ENCODE measurements around the gene MRPL38. TPM values are rescaled to one million over a fixed set of nuclear protein-coding genes. Genes with fewer than 3 reads are reported as not detected.
"Not testable (repeated sequence)": the region's sequence is repeated elsewhere in the genome, so short reads cannot be mapped to it uniquely, and the experiment has no call there.

The MRPL38 gene
- total RNA-seq, 1 experiment from 2014 or later: 27.7 TPM

DNA sequence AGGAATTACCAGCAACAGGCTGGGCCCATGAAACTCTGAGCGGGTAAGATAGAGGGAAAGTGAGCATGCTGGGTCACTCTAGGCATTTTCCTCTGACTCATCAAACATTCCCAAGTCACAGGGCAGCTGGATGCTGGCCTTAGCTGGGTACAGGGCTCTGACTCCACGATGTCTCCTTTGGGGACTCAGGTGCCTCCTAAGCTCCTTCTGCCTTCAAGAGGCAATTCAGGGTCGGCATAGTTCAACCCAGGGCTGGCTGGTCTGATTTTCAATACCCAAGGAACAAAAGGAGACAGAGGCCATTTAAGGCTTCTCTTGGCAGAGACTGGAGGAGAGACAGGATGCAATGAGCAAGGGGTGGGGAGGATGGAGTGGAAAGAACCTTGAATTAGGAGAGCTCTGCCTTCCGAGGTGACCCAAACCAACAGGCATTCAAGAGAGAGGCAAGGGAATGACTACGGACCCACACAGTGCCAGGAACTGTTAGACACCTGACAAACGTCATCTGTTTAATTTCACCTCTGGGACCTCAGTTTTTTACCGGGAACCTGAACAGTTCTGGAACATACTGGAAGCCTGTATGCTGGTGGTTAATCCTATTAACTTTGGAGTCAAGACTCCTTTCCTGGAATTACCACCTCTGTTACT lies 50.5 kb downstream of the MRPL38 start:
- peak; percentile 84 for DNase-seq (ENCODE audit: low read depth)

DNA sequence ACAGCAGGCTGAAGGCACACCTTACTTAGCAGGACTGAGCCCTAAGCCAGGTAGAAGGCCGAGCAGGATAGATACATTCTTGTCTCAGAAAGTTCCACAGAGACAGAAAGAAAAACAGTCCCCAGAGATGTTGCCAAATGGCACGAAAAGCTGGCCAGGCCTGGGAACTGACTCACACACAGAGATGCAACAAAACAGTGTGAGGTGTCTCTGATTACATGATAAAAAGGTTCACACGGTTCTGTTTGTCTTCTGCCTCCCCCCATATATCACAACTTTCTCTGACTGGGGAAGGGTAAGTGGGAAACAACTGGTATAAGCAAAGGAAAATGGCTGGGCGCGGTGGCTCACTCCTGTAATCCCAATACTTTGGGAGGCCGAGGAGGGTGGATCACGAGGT lies 51.3 kb downstream of the MRPL38 start:
- DNase-seq (ENCODE audit: low read depth): peak; percentile 85

DNA sequence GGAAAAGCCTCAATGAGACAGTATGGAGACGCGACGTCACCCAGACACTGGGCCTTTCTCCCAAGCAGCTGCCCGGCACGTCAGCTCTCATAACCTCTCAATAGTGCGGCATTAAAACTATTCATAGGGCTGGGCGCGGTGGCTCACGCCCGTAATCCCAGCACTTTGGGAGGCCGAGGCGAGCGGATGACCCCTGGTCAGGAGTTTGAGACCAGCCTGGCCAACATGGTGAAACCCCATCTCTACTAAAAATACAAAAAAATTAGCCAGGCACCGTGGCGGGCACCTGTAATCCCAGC lies 53.0 kb downstream of the MRPL38 start:
- DNase-seq (ENCODE audit: low read depth): not testable (repeated sequence)

DNA sequence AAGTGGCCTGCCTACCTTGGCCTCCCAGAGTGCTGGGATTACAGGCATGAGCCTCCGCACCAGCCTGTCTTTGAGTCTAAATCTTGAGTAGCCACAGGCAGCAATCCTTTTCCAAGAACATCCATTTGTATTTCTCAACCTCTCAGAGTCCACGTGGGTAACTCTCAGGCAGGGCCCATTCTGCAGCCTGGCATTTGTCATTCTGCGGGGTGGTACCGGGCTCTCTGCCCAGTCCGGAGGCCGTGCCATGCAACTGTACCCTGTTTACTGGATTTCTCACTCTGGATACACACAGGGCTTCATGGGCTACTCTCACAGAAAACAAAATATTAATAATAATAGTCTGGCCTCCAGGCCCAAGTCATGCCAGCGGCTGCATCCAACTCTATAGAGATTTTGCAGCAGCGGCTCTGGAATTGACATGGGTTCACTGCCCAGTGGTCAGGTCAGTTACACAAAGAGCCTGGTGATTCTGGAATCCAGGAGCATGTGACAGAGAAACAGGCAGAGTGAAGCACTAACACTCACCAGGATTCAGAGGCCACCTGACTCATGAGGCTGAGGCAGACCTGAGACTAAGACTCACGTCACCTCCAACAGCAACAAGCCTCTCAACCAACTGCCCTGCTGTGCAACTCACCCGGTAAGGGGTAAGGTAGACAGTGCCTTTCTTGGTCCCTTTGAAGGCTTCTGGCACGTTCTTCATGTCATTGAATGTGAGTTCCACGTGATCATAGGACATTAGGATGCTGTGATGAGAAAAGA lies 53.6 kb downstream of the MRPL38 start:
- DNase-seq (ENCODE audit: low read depth): peak; percentile 7

DNA sequence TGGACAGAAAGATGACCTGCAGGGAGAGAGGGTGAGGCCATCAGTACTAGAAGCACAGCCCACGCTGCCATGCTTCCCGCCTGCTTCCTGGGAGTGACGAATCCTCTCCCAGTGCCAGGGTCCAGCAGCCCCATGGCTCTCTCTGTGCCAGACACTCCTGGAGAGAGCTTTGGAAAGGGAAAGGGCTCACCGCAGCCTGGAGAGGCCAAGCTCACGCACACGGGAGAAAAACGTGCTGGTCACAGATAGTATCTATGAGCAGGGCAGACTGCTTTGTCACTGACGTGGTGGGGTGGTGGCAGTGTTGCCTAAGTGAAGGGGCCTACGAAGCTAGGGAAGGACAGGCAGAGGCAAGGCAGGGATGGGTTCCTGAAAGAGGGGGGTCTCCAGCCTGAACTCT lies 55.0 kb downstream of the MRPL38 start:
- no peak for DNase-seq (ENCODE audit: low read depth)

DNA sequence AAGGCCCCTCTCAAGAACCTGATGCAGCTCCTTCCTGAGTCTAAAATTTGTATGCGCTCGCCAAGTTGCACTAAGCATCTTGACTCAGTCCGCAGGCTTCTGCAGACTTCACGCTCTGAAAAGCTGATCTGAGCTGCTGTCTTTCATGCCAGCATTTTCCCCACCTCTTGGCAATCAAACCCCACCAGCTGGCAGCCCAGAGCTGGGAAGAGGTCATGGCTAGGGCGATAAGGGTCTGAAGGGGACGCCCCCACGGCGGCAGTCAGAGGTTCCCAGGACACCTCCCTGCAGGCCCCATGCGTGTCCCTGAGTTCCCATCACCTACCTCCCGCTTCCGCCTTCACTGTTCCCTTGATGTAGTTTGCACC lies 55.4 kb downstream of the MRPL38 start:
- DNase-seq (ENCODE audit: low read depth): no peak

Other genes starting within 250 kb of the MRPL38 start
- 17.7 and 18.2 TPM in 2 replicates for gene RECQL5, start 237.7 kb downstream of the MRPL38 start, total RNA-seq (2014; rRNA removed; shearing (Covaris generic))
- gene SAP30BP, start 237.5 kb downstream of the MRPL38 start, total RNA-seq (2014; rRNA removed; shearing (Covaris generic)): 98.3 and 118 TPM in 2 replicates
- gene ITGB4, start 183.4 kb downstream of the MRPL38 start, total RNA-seq (2014; rRNA removed; shearing (Covaris generic)): 3.6 and 3.9 TPM in 2 replicates
- gene GALK1, start 139.7 kb downstream of the MRPL38 start, total RNA-seq (2014; rRNA removed; shearing (Covaris generic)): 14.3 and 29.9 TPM in 2 replicates
- 36.8 and 40.6 TPM in 2 replicates for gene UNK, start 120.1 kb downstream of the MRPL38 start, total RNA-seq (2014; rRNA removed; shearing (Covaris generic))
- 0.06 and 0.86 TPM in 2 replicates for gene UNC13D, start 60.5 kb downstream of the MRPL38 start, total RNA-seq (2014; rRNA removed; shearing (Covaris generic))
- gene WBP2, start 49.5 kb downstream of the MRPL38 start, total RNA-seq (2014; rRNA removed; shearing (Covaris generic)): 17.8 and 21.8 TPM in 2 replicates
- gene TRIM47, start 26.3 kb downstream of the MRPL38 start, total RNA-seq (2014; rRNA removed; shearing (Covaris generic)): 14.4 and 15.2 TPM in 2 replicates
- gene TRIM65, start 7.9 kb downstream of the MRPL38 start, total RNA-seq (2014; rRNA removed; shearing (Covaris generic)): 15.6 and 24.1 TPM in 2 replicates
- 6.3 and 8.0 TPM in 2 replicates for gene FBF1, start 36.2 kb upstream of the MRPL38 start, total RNA-seq (2014; rRNA removed; shearing (Covaris generic))
- gene ACOX1, start 74.3 kb upstream of the MRPL38 start, total RNA-seq (2014; rRNA removed; shearing (Covaris generic)): 28.5 and 35.0 TPM in 2 replicates
- 11.1 and 15.0 TPM in 2 replicates for gene TEN1, start 74.4 kb upstream of the MRPL38 start, total RNA-seq (2014; rRNA removed; shearing (Covaris generic))
- gene CDK3, start 96.0 kb upstream of the MRPL38 start, total RNA-seq (2014; rRNA removed; shearing (Covaris generic)): 1.3 and 1.5 TPM in 2 replicates
- gene EVPL, start 122.4 kb upstream of the MRPL38 start, total RNA-seq (2014; rRNA removed; shearing (Covaris generic)): 0.06 and 0.12 TPM in 2 replicates
- gene SRP68, start 167.6 kb upstream of the MRPL38 start, total RNA-seq (2014; rRNA removed; shearing (Covaris generic)): 19.1 and 25.4 TPM in 2 replicates
- gene GALR2, start 169.9 kb upstream of the MRPL38 start, total RNA-seq (2014; rRNA removed; shearing (Covaris generic)): not detected in 2 replicates
- not detected in 2 replicates for gene ZACN, start 174.3 kb upstream of the MRPL38 start, total RNA-seq (2014; rRNA removed; shearing (Covaris generic))
- gene EXOC7, start 198.9 kb upstream of the MRPL38 start, total RNA-seq (2014; rRNA removed; shearing (Covaris generic)): 45.4 and 48.9 TPM in 2 replicates
- gene FOXJ1, start 236.4 kb upstream of the MRPL38 start, total RNA-seq (2014; rRNA removed; shearing (Covaris generic)): not detected in 2 replicates

Measured in Daoy (cell line).